GM12878 (cell line): ENCODE data around the gene C8B. TPM values are rescaled to one million over a fixed set of nuclear protein-coding genes. Genes with fewer than 3 reads are reported as not detected.

Experiments used
- ATAC-seq: fragments of 200-7000 bp; cut with Tn5 transposase; 3 replicates; pipeline ENCODE4 v1.9.1; 2020; ENCODE audit warnings: mild to moderate bottlenecking, moderate library complexity
- BruUV-seq: library from RNA; stranded (reverse); fragments of 400-500 nt; replicated peaks from 2 replicates; lab custom pipeline; 2021; lab: Mats Ljungman, UMichigan
- CTCF ChIA-PET: fragments of 300-600 bp; sonication (Branson Sonifier 250); formaldehyde crosslinking; extraction: SDS; loops from one replicate; lab custom pipeline; 2021; ENCODE audit warnings: inconsistent platforms; lab: Yijun Ruan, JAX
- POLR2A ChIA-PET: fragments of 350-600 bp; formaldehyde crosslinking; extraction: SDS; loops from one replicate; lab custom pipeline; 2021; ENCODE audit warnings: inconsistent platforms; lab: Charles Lee
- RAD21 ChIA-PET: fragments of 300-600 bp; sonication (Branson Sonifier 250); formaldehyde crosslinking; loops from one replicate; lab custom pipeline; 2023; ENCODE audit warnings: antibody characterized with exemption; ENCODE audit not compliant: unreplicated experiment; lab: Charles Lee
- SMC1A ChIA-PET: fragments of 300-600 bp; sonication (Branson Sonifier 250); formaldehyde crosslinking; loops from one replicate; lab custom pipeline; 2023; ENCODE audit not compliant: unreplicated experiment, uncharacterized antibody; lab: Charles Lee
- DNase-seq: peaks from one replicate; pipeline ENCODE4 v3.0.0-alpha.2; 2011; ENCODE audit warnings: low read depth, low spot score
- FAIRE-seq: peaks from 3 replicates; lab custom pipeline; 2011; peaks lifted over from hg19 to GRCh38; lab: Jason Lieb, UNC
- H2AFZ ChIP-seq: 2 replicates; pipeline ENCODE4 v1.6.0; 2011; ENCODE audit warnings: low read depth, low read length, control low read depth; ENCODE audit not compliant: control insufficient read depth
- H3K27ac ChIP-seq: 2 replicates; pipeline ENCODE4 v1.5.1; 2011; ENCODE audit warnings: control low read depth; ENCODE audit not compliant: control insufficient read depth, insufficient read depth
- H3K27me3 ChIP-seq, 2 experiments: replicated peaks in 1 of 2; 2 replicates each; pipeline versions ENCODE4 v1.6.0 to v1.6.1; 2011; ENCODE audit warnings: low read length in 1 of 2; ENCODE audit not compliant: control insufficient read depth in 2 of 2, insufficient read depth in 2 of 2
- H3K36me3 ChIP-seq, 2 experiments: 2 replicates each; pipeline ENCODE4 v1.5.1; 2011; ENCODE audit warnings: low read length in 1 of 2; ENCODE audit not compliant: control insufficient read depth in 2 of 2, insufficient read depth in 2 of 2
- H3K4me1 ChIP-seq: 2 replicates; pipeline ENCODE4 v1.6.1; 2011; ENCODE audit warnings: mild to moderate bottlenecking, low read length, moderate library complexity, mixed read lengths; ENCODE audit not compliant: control insufficient read depth, insufficient read depth
- H3K4me2 ChIP-seq: 2 replicates; pipeline ENCODE4 v1.6.0; 2011; ENCODE audit warnings: control low read depth; ENCODE audit not compliant: control insufficient read depth, insufficient read depth
- H3K4me3 ChIP-seq: fragments of 200-600 bp; sonication (generic); 2 replicates; pipeline ENCODE4 v1.5.1; 2016
- H3K79me2 ChIP-seq: 2 replicates; pipeline ENCODE4 v1.6.0; 2011; ENCODE audit warnings: low read length; ENCODE audit not compliant: control insufficient read depth, insufficient read depth
- H3K9ac ChIP-seq: 2 replicates; pipeline ENCODE4 v1.8.0; 2011; ENCODE audit warnings: low read length, control low read depth, mixed read lengths; ENCODE audit not compliant: control insufficient read depth, insufficient read depth
- H3K9me3 ChIP-seq: replicated peaks from 3 replicates; pipeline ENCODE4 v1.5.1; 2011; ENCODE audit warnings: mild to moderate bottlenecking, low read length; ENCODE audit not compliant: control insufficient read depth, insufficient read depth
- H4K20me1 ChIP-seq: 2 replicates; pipeline ENCODE4 v1.6.0; 2011; ENCODE audit not compliant: control insufficient read depth, insufficient read depth
- BCLAF1 ChIP-seq: fragments of 450-650 bp; IDR thresholded peaks from 2 replicates; pipeline ENCODE4 v1.6.1; 2017; ENCODE audit warnings: antibody characterized with exemption, mild to moderate bottlenecking, moderate library complexity
- BHLHE40 ChIP-seq, 2 experiments: fragments of 450-650 bp in 1 of 2; IDR thresholded peaks; 2 replicates each; pipeline ENCODE4 v1.6.1; 2011 to 2017; ENCODE audit warnings: low read depth in 2 of 2, borderline replicate concordance in 1 of 2, improper control_type of control experiment in 1 of 2, low read length in 1 of 2, mild to moderate bottlenecking in 1 of 2
- CHD1 ChIP-seq: IDR thresholded peaks from 2 replicates; pipeline ENCODE4 v1.6.1; 2012; ENCODE audit warnings: low read depth, low read length, improper control_type of control experiment
- CUX1 ChIP-seq: IDR thresholded peaks from 2 replicates; pipeline ENCODE4 v1.6.1; 2012; ENCODE audit warnings: improper control_type of control experiment, low read depth, low read length; ENCODE audit not compliant: insufficient replicate concordance
- ETV6 ChIP-seq, 2 experiments: fragments of 450-650 bp in 1 of 2; IDR thresholded peaks in 1 of 2; conservative IDR thresholded peaks in 1 of 2; 2 replicates each; pipeline ENCODE4 v1.6.1; 2014; ENCODE audit warnings: antibody characterized with exemption in 1 of 2, borderline replicate concordance in 1 of 2, low read depth in 1 of 2, mild to moderate bottlenecking in 1 of 2, moderate library complexity in 1 of 2
- HSF1 ChIP-seq: fragments of 150-350 bp; IDR thresholded peaks from 2 replicates; pipeline ENCODE4 v1.6.1; 2014; ENCODE audit warnings: mild to moderate bottlenecking, low read depth, low read length
- JUND ChIP-seq: IDR thresholded peaks from 2 replicates; pipeline ENCODE4 v1.6.1; 2012; ENCODE audit warnings: low read depth, mild to moderate bottlenecking, low read length, improper control_type of control experiment, moderate library complexity
- NFIC ChIP-seq: IDR thresholded peaks from 2 replicates; pipeline ENCODE4 v1.6.1; 2012; ENCODE audit warnings: low read depth, mild to moderate bottlenecking, inconsistent platforms, low read length, moderate library complexity
- RCOR1 ChIP-seq: conservative IDR thresholded peaks from 2 replicates; pipeline ENCODE4 v1.6.1; 2012; ENCODE audit warnings: low read depth, low read length, improper control_type of control experiment
- TBL1XR1 ChIP-seq: IDR thresholded peaks from 2 replicates; pipeline ENCODE4 v1.6.1; 2012; ENCODE audit warnings: low read depth, low read length, improper control_type of control experiment
- ZBED1 ChIP-seq: IDR thresholded peaks from 2 replicates; pipeline ENCODE4 v1.6.1; 2016; ENCODE audit warnings: borderline replicate concordance
- WGBS: methylation state at CpG from one replicate; pipeline ENCODE4 v1.1.6; 2016; ENCODE audit warnings: low lambda C conversion rate; ENCODE audit not compliant: insufficient replicate concordance, insufficient coverage; ENCODE audit errors: missing lambda C conversion rate; 5-methylcytosine and 5-hydroxymethylcytosine counted together
- in situ Hi-C: fragments of 300-500 bp; cut with MboI; formaldehyde crosslinking; loops from 9 replicates; pipeline ENCODE4 v1.14.3; 2018; ENCODE audit warnings: mixed read lengths
- intact Hi-C: fragments of 100-400 bp; cut with micrococcal nuclease; formaldehyde crosslinking; loops from one replicate; pipeline ENCODE4 v1.14.2; 2022; ENCODE audit not compliant: unreplicated experiment
- polyA plus RNA-seq, 11 experiments: library from polyadenylated mRNA; depleted of rRNA in 4 of 11; unstranded in 6 of 11; stranded (reverse) in 5 of 11; fragments of >200 nt; fragmentation: Nextera tagmentation in 4 of 11; fragmentation: Illumina TruSeq in 1 of 11; extraction: Ambion mirVana in 4 of 11; extraction: Trizol in 1 of 11; gene quantifications; 1 replicate in 1 of 11; 2 replicates in 10 of 11; pipeline versions ENCODE4 v1.2.1 to v1.2.3, GENCODE V29; 2011 to 2016; ENCODE audit warnings: inconsistent platforms in 2 of 11, missing spikeins in 2 of 11, low read depth in 1 of 11
- total RNA-seq, 4 experiments: library from RNA; depleted of rRNA in 3 of 4; stranded (reverse); fragments of >200 nt in 3 of 4; fragmentation: Illumina TruSeq in 1 of 4; extraction: Trizol in 1 of 4; gene quantifications; 2 replicates each; pipeline versions ENCODE4 v1.2.1 to v1.2.3, GENCODE V29; 2013 to 2021

The C8B gene
- total and polyA plus RNA-seq, 10 of the 15 experiments (the other 5 are each of a cell fraction or from before 2014, with no cell fraction given) = not detected

- TF ChIP-seq BCLAF1 (no peak), TBL1XR1 (no peak), ZBED1 (no peak)
- TF ChIP-seq, all 136 proteins: peak for 0
Observed at GRCh38 chr1:56993475-56993874, 27.7 kb upstream of the C8B start (continued).

GRCh38 chr1:56992318-56993125, 26.7 kb upstream of the C8B start:
- intact Hi-C loops = no loop called here
- no peak for TF ChIP-seq JUND
- TF ChIP-seq CHD1 = no peak
- TF ChIP-seq RCOR1 = no peak
- no peak for TF ChIP-seq HSF1
- no peak for TF ChIP-seq CUX1
- TF ChIP-seq ETV6 (conservative IDR thresholded peaks at IDR 0.05 in 1 of 2, IDR thresholded peaks at IDR 0.05 in 1 of 2; ENCODE audit: borderline replicate concordance in 1 of 2, low read depth in 1 of 2) = no peak
- no peak for TF ChIP-seq NFIC
- no peak for TF ChIP-seq BHLHE40 (IDR thresholded peaks at IDR 0.05; ENCODE audit: borderline replicate concordance in 1 of 2, low read depth in 2 of 2, low read length in 1 of 2)

More at GRCh38 chr1:56992318-56993125, 26.7 kb upstream of the C8B start:
- Histone ChIP-seq H3K27me3 (peaks cover 2% of the 10 kb centered on the region in 2 experiments; a peak in 2 of 4 replicates), H3K9me3 (no peaks in the 10 kb centered on the region), H2AFZ (no peak overlapping the region), H4K20me1 (no peaks in the 10 kb centered on the region), H3K4me1 (no peaks in the 10 kb centered on the region), H3K4me2 (no peak overlapping the region), H3K4me3 (no peak overlapping the region), H3K9ac (no peak overlapping the region), H3K79me2 (no peaks in the 10 kb centered on the region), H3K27ac (no peak overlapping the region), H3K36me3 (no peaks in the 10 kb centered on the region)
- ATAC-seq (no peak), FAIRE-seq (no peak), DNase-seq (no peak)
- ChIA-PET POLR2A (interaction anchor here (0.5 kb wide), 1 partner anchor 166 kb away, joined by 3 read pairs; no protein-coding TSS in a partner anchor), SMC1A (interaction anchor here (0.9 kb wide), 1 partner anchor 163 kb away, joined by 4 read pairs; no protein-coding TSS in a partner anchor), RAD21 (no interaction called here), CTCF (interaction anchor here (1.8 kb wide), 1 partner anchor 11 kb away, joined by 5 read pairs; no protein-coding TSS in a partner anchor)
- no TSS peak for BruUV-seq
- in situ Hi-C loops = no loop called here
- WGBS = 42% methylated on average over 15 of the region's 15 CpGs
